Occipital lobe (tissue), 2 donors: ENCODE results near the gene TBC1D16. TPM values are rescaled to one million over a fixed set of nuclear protein-coding genes. Genes with fewer than 3 reads are reported as not detected.
A peak's percentile ranks its signal among the peaks of the same experiment; 100 is the strongest.

Experiments used
- DNase-seq: peaks from one replicate; lab custom pipeline; 2025; lab: John Stamatoyannopoulos, UW
- total RNA-seq: library from RNA; depleted of rRNA; stranded (reverse); fragments of >200 nt; gene quantifications from one replicate; pipeline ENCODE4 v1.2.3, GENCODE V29; 2014

Gene TBC1D16
- total RNA-seq, 1 donor from 2014 or later = 35.4 TPM

DNA sequence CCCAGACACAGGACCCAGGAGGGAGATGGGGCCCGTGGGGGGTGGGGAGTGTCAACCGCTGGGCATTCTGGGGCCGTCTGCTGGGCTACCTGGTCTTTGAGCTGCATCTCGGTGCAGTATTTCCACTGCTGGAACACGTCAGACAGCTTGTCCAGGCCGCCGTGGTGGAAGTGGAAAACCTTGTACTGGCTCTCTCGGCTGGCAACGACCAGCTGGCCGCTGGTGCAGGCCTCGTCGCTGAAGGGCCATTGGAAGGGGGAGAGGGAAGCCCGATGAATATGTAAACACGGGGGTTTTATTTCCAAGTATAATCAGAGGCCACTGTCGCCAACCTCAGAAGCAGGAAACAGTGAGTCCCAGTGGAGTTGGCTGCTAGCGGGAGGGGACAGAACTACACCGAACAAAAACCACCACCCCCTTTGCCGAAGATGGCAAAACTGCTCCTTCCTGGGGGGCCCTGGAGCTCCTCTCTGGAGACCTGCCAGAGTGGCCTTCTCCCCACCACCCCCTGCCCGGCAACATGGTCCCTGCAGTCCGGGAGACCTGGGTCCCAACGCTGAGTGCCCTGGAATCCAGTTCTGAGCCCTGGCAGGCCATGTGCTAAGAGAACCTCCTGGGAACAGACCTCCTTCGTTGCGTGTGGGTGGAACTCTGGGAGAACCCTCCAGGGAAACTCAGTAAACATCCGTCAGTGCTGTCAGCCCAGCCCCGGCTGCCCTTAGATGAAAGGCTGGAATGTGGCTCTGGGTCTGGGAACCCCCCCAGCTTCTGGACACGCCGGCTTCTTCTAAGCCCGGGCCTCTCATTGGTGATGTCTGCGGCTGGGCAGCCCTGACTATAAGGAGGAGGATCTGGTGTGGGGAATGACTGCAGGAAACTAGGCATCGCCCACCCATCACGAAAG lies 84.1 kb downstream of the TBC1D16 start:
- DNase-seq = peak; percentile 45

DNA sequence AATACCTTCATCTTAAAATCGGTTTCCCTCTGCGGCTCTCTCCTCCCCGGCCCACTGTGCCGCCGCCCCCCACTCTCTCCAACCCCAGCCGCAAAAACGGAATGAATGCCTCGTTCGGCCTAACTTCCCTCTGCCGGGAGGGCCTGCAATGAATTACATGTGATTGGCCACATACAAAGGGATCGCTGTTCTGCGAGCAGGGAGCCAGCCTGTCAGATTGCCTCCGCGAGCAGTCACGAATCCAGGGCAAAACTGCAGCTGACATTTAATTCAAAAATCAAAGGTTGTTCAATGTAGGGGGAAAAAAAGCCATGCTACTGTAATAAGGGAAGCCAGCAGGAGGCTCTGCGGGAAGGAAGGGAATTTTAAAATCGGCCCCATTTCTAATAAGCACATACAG lies 84.9 kb downstream of the TBC1D16 start:
- peak; percentile 40 for DNase-seq

DNA sequence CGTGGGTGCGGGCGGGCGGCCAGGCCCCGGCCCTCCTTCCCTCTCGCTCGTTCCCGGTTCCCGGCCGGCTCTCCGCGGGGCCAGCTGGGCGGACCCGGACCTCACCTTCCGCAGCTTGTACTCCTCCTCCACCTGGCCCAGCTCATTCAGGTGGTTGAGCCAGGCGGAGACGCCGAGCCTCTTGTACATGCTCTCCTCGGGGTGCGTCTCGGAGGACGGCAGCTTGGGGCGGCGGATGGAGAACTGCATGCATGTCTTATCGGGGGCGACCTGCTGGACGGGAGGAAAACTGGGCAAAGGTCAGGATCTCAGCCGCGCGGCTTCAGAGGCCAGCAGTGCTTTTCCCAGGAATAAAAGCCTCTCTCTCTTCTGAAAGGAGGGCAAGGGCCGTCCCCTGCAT lies 85.4 kb downstream of the TBC1D16 start:
- DNase-seq = no peak

DNA sequence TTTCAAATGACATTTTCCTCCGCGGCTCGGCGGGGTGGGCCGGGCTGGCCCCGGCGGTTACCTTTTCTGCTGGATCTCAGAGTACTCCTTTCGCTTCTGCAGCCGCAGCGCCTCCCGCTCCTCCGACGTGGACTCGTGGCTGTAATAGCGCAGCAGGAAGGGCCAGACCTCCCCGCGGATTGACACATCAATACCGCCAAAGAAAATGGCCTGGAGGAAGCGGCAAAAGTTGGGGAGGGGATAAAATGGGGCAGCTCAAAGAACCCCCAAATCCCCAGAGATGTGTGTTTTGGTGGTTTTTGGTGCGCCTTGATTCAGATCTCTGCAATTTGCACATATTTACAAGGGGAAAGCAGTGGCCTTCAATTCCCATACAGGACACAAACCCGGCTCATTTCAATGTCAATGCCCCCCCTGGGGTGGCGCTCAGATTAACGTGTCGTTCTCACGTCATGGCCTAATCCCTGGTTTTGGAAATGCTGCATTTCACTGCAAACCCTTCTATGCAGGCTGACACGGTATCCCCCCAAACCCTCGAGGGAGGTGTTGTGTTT lies 85.9 kb downstream of the TBC1D16 start:
- no peak for DNase-seq

DNA sequence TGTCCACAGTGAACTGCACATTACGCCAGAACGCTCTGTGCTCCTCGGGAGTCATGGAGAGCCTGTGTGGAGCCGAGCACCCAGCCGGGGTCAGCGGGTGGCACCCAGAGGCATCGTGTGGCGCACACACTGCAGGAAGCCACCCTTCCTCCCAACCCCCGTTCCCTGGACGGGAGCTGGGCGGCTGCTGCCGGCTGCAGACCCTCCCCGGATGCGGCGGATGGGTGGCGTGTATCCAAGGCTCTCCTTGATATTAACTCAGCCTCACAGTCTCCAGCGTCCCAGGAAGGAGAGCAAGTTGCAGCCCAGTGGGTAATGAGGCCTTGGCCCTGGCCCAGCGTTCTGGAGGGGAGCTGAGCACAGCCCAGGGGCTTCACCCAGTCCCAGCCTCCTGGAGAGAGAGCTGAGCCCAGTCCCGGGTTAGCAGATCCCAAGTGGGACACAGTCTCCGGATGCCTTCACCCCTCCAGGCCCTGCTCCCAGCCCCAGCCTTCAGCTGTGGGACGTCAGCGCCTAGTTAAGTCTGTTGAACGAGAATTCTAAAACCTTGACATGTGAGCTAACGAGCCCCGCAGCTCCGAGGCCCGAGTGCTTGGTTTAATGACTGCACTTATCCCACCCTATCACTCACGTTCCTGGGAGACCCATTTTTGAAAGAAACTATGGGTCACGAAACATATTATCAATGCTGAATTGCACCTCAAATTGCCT lies 86.6 kb downstream of the TBC1D16 start:
- DNase-seq = no peak

DNA sequence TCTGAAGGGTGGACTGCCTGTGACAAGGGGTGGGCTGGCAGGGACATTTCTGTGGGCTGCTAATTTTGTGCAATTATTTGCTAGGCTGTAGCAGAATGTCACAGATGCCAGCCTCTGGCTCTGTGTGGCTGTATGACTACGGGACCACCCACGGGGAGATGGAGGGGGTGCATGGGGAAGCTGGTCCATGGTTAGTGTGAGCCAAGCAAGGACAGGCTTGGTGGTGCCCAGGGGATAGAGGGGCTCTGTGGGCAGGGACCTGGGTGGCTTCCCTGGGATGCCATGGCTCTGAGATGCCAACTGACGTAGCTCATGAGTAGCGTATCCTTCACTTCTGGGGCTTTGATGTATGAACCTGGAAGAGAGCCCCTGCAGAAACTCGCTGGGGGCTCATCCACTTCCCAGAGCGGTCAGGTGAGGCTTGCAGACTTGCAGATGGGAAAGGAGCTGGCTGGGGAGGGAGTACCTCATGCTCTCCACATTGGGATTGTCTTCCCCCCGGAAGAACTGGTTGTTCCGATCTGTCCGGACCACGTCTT lies 87.2 kb downstream of the TBC1D16 start:
- DNase-seq = no peak

DNA sequence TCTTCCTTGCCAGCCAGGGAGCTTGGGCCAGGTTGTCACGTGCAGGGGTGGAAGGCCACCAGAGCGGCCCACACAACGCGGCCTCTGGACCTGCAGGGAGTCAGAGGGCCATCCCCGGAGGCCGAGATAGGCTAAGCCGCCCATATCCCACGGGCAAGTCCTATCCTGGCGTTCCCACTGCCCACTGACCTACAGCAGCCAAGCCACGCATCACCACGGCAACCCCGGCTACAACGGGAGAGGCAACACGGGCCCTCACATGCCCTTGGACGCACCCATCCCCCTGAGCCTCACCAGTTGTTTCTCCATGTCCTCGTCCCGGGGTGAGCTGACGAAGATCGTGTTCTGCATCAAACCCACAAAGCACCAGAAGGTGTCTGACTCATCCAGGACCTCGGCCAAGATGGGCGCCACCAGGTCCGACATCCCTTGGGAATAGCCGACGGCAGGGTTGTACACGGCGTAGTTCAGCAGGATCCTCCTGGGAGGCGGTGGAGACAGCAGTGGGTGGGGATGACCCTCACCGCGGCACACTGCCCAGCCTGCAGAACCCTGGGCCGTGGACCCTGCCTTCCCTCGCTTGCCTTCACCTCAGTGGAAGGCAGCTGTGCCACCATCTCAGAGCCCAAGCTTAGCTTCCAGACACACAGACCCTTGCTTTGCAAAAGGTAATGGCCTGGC lies 88.2 kb downstream of the TBC1D16 start:
- no peak for DNase-seq

DNA sequence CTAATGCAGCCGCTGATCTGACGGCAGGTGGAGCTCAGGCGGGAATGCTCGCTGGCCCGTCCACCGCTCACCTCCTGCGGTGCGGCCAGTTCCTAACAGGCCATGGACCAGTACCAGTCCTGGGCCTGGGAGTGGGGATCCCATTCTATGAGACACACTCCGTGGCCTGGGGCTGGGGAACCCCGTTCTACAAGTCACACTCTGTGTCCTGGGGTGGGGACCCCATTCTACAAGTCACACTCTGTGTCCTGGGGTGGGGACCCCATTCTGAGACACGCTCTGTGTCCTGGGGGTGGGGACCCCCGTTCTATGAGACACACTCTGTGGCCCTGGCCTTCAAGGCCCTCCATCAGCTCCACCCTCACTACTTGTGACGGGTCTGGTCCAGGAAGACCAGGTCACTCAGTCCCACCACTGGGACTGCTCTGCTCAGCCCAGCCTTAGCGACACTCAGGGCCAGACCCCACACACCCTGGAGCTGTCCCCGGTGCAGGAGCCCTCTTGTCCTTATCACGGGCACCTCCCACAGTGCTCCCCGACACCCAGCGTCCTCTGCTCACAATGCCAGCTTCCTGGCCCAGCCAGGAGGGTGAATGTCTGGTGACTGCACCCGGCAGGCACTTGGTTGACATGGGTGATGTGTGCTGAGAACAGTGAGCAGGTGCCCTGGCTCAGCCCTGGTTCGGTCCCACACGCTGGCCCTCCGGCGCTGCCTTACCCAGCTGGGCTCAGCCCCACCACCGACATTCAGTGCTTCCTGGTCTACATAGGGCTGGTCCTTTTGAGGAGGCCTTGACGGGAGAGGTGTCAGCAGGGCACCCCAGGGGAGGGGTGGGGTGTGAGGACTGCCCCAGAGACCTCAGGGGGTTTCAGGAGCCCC lies 89.1 kb downstream of the TBC1D16 start:
- no peak for DNase-seq

DNA sequence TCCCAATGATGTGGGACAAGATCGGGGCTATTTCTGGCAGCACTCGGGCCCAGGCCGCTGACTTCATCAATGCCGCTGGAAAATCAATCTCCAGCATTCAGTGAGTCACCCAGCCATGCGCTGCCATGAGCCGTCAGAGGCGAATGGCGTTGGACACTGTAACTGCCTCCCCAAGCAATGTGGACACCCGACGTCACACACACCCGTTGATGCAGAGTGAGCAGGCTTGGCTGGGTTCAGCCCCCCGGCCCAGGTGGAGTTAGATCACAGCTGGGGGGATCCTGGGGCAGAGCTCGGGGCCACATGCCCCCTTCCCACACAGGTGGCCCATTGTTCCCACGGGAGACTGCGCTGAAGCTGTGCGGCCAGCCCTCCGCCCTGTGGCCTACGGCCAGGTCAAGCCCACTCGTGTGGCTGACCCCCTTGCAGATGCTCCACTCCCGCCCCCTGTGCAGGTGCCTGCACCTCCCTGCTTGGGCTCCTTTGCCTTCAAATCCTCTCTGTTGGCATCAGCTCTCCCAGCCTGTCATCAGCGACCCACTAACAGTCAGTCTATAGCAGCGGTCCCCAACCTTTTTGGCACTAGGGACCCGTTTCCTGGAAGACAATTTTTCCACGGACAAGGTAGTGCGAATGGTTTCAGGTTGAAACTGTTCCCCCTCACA lies 89.9 kb downstream of the TBC1D16 start:
- no peak for DNase-seq

DNA sequence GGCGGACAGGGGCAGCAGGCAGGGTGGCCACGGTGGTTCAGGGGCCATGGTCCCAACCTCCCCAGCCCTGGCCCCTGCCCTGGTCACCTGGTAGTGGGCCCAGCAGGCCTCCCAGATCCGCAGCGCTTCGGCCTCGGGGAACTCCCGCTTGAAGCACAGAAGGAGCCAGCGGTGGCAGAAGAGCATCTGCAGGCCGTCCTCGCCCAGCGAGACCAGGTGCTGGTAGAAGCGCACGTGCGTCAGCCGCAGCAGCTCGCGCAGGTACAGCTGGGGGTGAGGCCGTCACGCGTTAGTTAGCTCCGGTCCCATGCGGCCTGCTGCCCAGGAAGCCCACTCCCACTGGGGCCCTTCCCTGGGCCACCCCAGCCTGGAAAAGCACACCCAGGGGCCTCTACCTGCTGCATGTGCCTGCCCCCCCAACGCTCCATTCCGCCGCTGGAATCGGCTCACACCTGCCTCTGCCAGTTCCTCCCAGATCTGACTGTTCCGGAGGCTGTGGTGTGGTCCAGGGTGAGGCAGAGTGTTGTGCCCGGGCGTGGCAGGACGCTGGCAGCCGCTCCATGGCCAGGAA lies 90.8 kb downstream of the TBC1D16 start:
- DNase-seq = no peak

DNA sequence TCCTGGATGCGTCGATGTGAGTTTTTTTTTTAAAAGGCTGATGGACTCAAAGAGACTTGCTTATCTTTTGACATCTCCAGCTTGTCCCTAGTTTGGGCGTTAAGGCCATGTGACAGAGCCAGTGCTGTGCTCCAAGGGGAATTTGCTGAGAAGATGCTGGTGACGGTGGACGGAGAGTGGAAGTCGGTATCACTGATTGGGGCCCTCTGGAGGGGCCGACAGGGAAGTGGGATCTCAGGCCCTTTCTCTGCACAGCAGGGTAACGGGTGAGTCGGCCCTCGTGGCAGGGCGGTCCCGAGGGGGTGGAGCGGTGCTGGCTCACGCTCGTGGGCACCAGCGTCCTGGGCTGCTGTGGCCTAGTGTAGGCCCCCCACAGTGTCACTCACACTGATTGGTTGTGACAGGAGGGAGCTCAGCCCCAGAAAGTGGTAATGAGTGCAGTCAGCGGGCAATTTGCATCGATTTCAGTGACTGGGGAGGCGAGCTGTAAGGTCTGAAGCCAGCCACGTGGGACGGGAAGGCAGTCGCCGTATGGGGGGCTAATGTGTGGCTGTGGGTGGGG lies 91.3 kb downstream of the TBC1D16 start:
- DNase-seq = no peak

DNA sequence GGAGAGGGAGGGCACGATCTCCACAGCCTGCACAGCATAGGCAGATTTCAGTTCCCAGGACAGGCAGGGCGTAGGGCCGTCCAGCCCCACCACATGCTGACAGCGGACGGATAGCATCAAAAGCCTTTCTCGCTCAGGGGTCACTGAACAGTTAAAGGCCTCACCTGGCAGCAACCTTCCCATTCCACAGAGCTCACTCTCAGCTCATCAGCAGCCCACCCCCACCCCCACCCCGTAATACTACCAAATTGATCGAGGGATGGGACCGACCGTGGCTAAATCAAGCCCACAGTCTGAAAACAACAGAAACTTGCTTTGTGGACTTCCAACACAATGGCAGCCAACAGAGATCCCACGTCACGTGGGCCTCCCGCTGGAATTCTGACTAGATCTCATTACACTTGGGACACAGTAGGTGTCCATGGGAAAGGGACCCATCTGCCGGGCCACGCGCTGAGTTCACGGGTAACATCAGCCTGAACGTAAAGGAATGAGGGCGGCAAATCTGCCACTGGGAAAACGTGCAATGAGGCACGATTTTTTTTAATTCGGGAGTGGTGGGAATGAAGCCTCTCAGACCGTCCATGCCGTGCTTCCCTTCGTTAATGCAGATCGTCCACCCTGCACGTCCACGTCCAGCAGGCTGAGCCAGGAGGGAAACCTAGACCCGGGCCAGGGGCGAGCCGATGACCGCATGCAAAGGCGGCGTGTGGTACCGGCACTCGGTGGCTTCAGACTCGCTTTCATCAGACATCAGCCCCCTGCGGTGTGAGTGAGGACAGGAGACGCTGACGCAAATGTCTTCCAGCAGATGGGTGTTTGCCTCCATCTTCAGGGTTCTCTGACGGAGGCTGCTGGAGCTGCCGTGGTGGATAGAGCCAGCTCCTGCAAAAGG lies 92.1 kb downstream of the TBC1D16 start:
- no peak for DNase-seq

DNA sequence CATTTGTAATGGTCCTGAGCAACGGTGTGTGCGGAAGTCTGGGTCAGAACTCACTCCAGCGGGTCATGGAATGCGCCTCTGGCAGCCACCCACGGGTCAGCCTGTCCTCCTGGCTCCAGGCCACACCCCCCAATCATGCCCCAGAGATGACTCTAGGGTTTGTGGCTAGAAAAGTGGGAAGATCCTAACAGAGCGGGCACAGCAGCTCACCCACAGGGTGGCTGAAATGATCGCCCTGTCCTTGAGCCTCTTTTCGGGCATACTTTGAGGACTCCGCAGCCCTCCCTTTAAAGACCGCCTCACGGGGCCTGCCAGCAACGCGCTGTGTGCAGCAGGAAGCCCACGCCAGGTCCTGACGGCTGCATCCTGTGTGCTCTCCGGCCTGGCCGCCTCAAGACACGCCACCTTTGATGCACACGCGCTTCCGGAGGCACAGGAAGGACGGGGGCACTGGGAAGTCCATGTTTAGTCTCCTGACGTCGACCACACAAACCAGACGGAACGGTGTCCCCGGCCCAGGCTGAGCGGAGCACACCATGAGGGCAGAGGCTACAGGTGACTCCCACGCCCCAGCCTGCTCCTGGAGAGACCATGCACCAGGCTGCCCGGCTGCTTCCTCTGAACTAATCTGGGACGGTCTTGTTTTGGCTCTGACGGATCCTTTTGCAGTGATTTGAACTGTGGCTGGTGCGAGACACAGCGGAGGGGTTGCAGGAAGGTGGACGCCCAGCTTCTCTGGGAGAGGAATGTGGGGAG lies 92.9 kb downstream of the TBC1D16 start:
- no peak for DNase-seq

DNA sequence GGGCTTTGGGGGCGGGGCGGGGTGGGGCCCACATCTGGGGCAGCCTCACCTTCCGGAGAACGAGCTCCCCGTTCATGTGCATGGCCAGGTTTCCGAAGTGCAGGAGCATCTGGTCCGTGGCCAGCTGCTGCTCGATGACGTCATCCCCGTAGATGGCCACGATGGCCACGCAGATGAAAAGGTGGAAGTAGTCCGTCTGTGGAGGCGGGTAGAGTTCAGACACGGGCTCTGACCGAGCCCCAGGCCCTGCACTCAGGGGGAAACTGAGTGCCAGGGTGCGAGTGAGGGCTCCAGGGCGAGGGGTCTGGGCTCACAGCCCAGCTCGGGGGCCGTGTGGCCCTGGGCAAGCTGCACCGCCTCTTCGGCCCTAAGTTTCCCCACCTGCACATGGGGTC lies 93.7 kb downstream of the TBC1D16 start:
- no peak for DNase-seq

DNA sequence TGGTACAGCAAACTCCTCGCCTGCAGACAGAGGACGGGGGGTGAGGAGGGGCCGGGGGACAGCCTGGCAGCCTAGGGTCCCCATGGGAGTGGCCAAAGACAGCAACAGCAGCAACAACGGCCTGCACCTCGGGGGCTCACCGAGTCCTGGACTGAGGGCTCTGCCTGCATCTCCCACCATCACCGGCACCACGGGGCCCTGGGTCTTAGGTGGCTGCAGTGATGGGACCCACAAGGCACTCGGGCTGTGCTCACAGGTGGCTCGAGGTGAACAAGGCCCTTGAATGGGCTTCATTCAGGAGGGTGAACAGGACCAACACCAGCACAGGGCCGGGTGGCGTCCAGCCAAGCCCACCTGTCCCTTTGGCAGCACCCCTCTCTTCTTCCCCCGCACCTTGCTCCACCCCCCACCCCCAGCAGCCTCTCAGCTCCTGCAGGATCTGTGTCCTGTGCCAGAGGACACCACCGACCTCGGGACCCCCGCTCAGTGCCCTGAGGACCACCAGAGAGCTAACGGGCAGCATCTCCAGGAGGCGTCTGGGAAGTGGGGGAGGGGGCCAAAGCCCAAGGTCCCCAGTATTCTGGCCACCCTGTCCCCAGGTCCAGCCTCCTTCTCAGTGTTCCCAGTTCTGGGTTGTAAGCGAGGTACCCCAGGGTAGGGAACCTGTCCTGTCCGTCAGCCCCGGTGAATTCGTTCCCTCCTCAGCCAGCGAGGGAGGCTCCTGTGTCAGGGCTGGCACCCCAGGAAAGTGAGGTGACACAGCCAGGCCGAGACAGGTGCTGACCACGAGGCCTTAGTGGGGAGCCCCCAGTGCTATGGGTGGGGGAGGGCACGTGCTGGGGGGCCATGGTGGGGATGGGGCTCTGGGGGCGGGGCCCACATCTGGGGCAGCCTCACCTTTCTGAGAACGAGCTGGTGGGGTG lies 94.3 kb downstream of the TBC1D16 start:
- DNase-seq = no peak

DNA sequence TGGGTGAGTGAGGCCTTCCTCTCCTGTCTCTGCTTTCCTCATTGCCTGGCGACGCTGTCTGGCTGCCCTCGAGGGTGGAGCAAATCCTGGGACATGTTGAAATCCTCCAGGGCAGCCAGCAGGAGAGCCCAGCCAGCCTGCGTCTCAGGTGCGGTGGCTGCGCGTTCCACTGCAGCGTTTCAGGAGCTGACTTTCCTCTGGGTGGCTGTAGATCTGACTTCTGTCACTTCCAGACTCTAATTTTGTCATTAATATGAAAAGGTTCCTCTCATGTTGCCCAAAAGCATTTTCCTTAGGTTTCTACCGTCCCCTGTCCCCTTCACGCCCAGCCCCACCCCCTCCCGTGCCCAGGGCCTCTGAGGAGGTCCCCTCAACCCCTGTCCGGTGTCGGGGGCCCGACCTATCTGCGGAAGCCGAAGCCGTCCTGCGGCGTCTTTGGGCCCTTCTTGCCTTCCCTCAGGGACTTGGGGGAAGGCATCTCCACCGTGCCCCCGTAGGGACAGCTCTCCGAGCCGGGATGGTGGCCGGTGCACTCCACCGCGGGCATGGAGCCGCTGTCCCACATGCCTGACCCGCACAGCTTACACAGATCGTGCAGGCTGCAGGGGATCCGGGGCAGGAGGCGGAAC lies 95.1 kb downstream of the TBC1D16 start:
- no peak for DNase-seq
